HG03439 (cell line): ENCODE measurements around the gene MIGA1.
"Not testable (repeated sequence)": the region's sequence is repeated elsewhere in the genome, so short reads cannot be mapped to it uniquely, and the experiment has no call there.

Experiments
- ATAC-seq: cut with Tn5 transposase; IDR thresholded peaks from one replicate; pipeline ENCODE4 v1.9.1; 2021; ENCODE audit warnings: mild to moderate bottlenecking, moderate library complexity; ENCODE audit not compliant: unreplicated experiment

The MIGA1 gene

GRCh38 chr1:77796695-77797405 is 17.4 kb downstream of the MIGA1 start:
- no peak for ATAC-seq

DNA sequence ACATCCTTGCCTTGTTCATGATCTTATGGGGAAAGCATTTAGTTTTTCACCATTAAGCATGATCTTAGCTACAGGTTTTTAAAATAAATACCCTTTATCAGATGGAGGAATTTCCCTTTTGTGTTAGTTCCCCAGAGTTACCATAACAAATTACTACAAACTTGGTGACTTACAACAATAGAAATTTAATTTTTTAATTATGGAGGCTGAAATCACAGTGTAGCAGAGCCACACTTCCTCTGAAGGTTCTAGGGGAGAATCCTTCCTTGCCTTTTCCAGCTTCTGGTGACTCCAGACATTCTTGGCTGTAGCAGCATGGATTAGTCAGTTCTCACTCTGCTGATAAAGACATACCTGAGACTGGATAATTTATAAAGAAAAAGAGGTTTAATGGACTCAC is 18.5 kb downstream of the MIGA1 start:
- no peak for ATAC-seq

DNA sequence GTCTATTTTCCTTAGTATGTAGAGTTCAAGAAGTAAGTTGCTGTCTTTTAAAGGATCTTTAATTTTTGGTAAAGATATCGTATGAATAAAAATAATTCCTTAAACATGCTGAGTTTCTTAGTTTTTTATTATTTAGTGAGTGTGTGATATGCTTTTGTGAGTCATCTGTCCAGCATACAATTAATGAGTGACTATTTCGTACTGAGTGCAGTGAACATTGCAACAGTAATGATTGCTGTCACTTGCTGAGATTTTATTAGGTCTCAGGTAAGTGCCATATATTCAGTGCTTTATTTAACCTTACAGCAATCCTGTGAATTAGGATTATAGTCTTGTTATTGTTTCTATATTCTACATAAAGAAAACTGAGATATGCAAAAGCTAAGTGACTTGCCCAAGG is 22.6 kb downstream of the MIGA1 start:
- no peak for ATAC-seq

GRCh38 chr1:77803371-77803770 is 23.9 kb downstream of the MIGA1 start:
- no peak for ATAC-seq

DNA sequence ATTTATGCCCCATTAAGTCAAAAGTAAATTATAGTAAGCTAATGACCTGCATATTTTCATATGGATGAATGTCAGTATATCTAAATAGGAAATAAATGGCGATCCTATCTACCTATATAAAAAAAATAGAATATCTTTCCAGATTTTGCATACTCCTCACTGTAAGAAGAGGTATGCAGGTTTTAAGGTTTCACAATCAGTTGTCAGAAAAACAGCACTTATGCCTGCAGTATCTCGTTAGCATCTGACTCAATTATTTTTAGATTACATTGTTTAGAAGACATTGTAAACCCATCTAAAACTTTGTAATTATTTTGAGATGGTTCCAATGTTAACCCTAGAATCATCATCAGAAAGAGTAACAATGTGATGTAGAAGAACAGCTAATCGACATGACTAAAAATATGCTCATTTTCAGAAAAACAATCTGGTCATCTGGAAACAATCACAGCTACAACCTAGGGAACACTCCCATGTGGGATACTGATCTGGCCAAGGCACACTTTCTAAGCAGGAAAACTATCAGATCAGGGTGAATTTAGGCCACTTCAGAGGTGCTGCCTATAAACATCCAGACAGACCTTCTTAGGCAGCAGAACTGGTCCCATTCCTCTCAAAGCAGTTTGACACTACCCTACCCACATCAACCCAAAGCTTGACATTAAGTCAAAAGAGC is 30.5 kb downstream of the MIGA1 start:
- not testable (repeated sequence) for ATAC-seq

GRCh38 chr1:77811589-77811988 is 32.1 kb downstream of the MIGA1 start:
- not testable (repeated sequence) for ATAC-seq

GRCh38 chr1:77817368-77818209 is 38.1 kb downstream of the MIGA1 start:
- no peak for ATAC-seq

- ATAC-seq: no peak
Measured at GRCh38 chr1:77820121-77820520, 40.7 kb downstream of the MIGA1 start.

- ATAC-seq: no peak
Measured at GRCh38 chr1:77824079-77824478, 44.6 kb downstream of the MIGA1 start.

GRCh38 chr1:77824694-77825093 is 45.2 kb downstream of the MIGA1 start:
- no peak for ATAC-seq

DNA sequence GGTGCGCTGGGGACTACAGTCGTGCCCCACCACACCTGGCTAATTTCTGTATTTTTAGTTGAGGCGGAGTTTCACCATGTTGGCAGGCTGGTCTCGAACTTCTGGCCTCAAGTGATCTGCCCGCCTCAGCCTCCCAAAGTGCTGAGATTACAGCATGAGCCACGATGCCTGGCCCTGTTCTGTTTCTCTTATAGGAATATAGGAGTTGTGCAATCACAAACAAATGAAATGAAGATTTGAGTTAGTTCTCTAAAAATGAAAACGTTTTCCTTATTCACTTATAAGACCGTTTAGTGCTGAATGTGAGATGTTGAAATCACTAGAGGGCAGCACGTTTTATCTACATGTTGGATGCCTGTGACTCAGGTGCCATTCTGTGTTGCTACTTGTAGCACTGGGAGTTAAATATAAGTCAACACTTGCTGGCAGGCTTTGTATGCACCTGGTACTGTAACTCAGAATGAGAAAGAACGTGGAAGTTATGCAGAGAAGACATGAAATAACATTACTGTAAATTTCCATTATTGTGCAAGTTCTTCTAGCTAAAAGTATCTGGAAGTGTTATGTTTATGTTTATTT is 45.8 kb downstream of the MIGA1 start:
- ATAC-seq: peak; percentile 70

- ATAC-seq: not testable (repeated sequence)
Measured at GRCh38 chr1:77826851-77827250, 47.4 kb downstream of the MIGA1 start.

GRCh38 chr1:77828098-77828497 is 48.6 kb downstream of the MIGA1 start:
- no peak for ATAC-seq

GRCh38 chr1:77829851-77830250 is 50.4 kb downstream of the MIGA1 start:
- ATAC-seq: no peak

GRCh38 chr1:77830946-77831345 is 51.5 kb downstream of the MIGA1 start:
- ATAC-seq: no peak

GRCh38 chr1:77831566-77831965 is 52.1 kb downstream of the MIGA1 start:
- no peak for ATAC-seq

GRCh38 chr1:77831976-77832711 is 52.7 kb downstream of the MIGA1 start:
- ATAC-seq: no peak

GRCh38 chr1:77832901-77833300 is 53.5 kb downstream of the MIGA1 start:
- ATAC-seq: no peak

- ATAC-seq: no peak
Measured at GRCh38 chr1:77833521-77834100, 54.2 kb downstream of the MIGA1 start.

- no peak for ATAC-seq
Measured at GRCh38 chr1:77834771-77835334, 55.4 kb downstream of the MIGA1 start.
